MM.1S (cell line): Measurements from ENCODE around the gene CEACAM16.

Source experiments
- EZH2 ChIP-seq: fragments of 300-600 bp; sonication (generic); optimal IDR thresholded peaks from 2 replicates; pipeline ENCODE3; 2017; ENCODE audit warnings: low read depth, mild to moderate bottlenecking, antibody characterized with exemption, low read length, mixed read lengths
- TF ChIP-seq, protein P1 (sequence below): fragments of 300-600 bp; sonication (generic); IDR thresholded peaks from 2 replicates; pipeline ENCODE4 v1.5.1; 2016; ENCODE audit warnings: antibody characterized with exemption, low read length, mixed read lengths

DNA sequence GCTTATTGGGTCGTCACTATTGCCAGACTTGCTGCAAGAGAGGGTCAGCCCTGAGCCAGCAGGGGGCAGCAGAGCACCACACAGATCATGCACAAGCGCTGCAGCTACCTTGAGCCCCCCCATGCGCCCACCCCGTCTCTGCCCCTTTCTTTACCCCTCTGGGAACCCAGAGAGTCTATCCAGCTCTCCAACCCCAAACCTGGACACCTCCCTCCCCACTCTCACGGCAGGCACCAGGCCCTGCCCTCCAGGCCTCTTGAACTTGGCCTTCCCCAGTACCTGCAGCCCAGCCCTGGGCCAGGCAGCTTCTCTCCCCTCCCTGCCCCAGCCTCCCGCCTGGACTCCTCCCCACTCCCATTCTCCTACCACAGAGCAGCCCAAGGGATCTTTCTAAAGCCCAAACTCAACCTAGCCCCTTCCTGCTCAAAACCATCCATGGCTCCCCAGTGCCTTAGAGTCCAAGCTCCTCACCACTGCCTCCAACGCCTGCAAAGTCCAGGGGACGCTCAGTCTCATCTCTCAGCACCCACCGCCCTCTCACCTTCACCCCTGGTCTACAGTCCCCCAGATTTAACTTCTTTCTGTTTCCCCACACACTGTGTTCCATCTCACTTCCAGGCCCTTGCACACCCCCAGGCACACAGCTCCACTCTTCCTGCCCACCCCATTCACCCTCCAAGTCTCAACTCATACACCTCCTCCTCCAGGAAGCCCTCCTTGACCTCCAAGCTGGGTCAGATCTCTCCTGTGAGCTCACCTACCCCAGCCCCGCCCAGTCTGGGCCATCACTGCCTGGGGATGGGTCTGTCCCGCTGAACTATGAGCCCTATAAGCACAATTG is 9.4 kb upstream of the CEACAM16 start:
- TF ChIP-seq, protein P1, sequence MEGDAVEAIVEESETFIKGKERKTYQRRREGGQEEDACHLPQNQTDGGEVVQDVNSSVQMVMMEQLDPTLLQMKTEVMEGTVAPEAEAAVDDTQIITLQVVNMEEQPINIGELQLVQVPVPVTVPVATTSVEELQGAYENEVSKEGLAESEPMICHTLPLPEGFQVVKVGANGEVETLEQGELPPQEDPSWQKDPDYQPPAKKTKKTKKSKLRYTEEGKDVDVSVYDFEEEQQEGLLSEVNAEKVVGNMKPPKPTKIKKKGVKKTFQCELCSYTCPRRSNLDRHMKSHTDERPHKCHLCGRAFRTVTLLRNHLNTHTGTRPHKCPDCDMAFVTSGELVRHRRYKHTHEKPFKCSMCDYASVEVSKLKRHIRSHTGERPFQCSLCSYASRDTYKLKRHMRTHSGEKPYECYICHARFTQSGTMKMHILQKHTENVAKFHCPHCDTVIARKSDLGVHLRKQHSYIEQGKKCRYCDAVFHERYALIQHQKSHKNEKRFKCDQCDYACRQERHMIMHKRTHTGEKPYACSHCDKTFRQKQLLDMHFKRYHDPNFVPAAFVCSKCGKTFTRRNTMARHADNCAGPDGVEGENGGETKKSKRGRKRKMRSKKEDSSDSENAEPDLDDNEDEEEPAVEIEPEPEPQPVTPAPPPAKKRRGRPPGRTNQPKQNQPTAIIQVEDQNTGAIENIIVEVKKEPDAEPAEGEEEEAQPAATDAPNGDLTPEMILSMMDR, result peak; percentile 88
- no peak for TF ChIP-seq EZH2
